ENCODE measurements around the gene NEU2. TPM values are rescaled to one million over a fixed set of nuclear protein-coding genes. Genes with fewer than 3 reads are reported as not detected.
A peak's percentile ranks its signal among the peaks of the same experiment; 100 is the strongest.

Gene NEU2
- total RNA-seq, 1 experiment from 2014 or later = not detected

- ChIA-PET POLR2A (ENCODE audit: unreplicated experiment) (no interaction called here), CTCF (interaction anchor here (0.8 to 0.9 kb wide), 2 partner anchors 25 to 49 kb away, joined by 3 to 7 read pairs; no protein-coding TSS in a partner anchor)
- no peaks in the 10 kb centered on the region for H3K9me2 ChIP-seq (ENCODE audit: insufficient read depth)
- BruUV-seq (replicated peaks) = no TSS peak
- H3K4me2 ChIP-seq = no peak overlapping the region
- H3K4me1 ChIP-seq (replicated peaks; ENCODE audit: insufficient read depth) = peaks cover 49% of the 10 kb centered on the region
- H2AFZ ChIP-seq = no peak overlapping the region
- no peak for DNase-seq
- H3K36me3 ChIP-seq (ENCODE audit: low read depth) = no peaks in the 10 kb centered on the region
- no peaks in the 10 kb centered on the region for H3K79me2 ChIP-seq (ENCODE audit: low read depth)
- no peaks in the 10 kb centered on the region for H3K27me3 ChIP-seq (ENCODE audit: insufficient read depth, low read depth)
- no peaks in the 10 kb centered on the region for H4K20me1 ChIP-seq (ENCODE audit: insufficient read depth)
- no peak for TF ChIP-seq EZH2 (IDR thresholded peaks at IDR 0.05; ENCODE audit: low read depth)
- TF ChIP-seq, protein P1, sequence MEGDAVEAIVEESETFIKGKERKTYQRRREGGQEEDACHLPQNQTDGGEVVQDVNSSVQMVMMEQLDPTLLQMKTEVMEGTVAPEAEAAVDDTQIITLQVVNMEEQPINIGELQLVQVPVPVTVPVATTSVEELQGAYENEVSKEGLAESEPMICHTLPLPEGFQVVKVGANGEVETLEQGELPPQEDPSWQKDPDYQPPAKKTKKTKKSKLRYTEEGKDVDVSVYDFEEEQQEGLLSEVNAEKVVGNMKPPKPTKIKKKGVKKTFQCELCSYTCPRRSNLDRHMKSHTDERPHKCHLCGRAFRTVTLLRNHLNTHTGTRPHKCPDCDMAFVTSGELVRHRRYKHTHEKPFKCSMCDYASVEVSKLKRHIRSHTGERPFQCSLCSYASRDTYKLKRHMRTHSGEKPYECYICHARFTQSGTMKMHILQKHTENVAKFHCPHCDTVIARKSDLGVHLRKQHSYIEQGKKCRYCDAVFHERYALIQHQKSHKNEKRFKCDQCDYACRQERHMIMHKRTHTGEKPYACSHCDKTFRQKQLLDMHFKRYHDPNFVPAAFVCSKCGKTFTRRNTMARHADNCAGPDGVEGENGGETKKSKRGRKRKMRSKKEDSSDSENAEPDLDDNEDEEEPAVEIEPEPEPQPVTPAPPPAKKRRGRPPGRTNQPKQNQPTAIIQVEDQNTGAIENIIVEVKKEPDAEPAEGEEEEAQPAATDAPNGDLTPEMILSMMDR (conservative IDR thresholded peaks at IDR 0.05) = no peak
- H3K27ac ChIP-seq = no peak overlapping the region
- H3K9me3 ChIP-seq (ENCODE audit: insufficient read depth, low read depth) = no peaks in the 10 kb centered on the region
- H3K4me3 ChIP-seq = no peak overlapping the region
- H3F3A ChIP-seq (ENCODE audit: insufficient read depth, low read depth) = peaks cover 51% of the 10 kb centered on the region
- intact Hi-C loops (cut with micrococcal nuclease; ENCODE audit: unreplicated experiment) = loop anchor here (5.0 kb wide), 1 partner anchor 127 kb away; no protein-coding TSS in a partner anchor
Measured at GRCh38 chr2:233029321-233029720, 3.2 kb upstream of the NEU2 start.

GRCh38 chr2:233031556-233032500, 644 bp upstream of the NEU2 start:
- ChIA-PET POLR2A (ENCODE audit: unreplicated experiment) (no interaction called here), CTCF (interaction anchor here (0.9 kb wide), 1 partner anchor 22 kb away, joined by 3 read pairs; no protein-coding TSS in a partner anchor)
- DNase-seq = no peak
- H3K9me2 ChIP-seq (ENCODE audit: insufficient read depth) = no peaks in the 10 kb centered on the region
- peak overlapping the region; percentile 86; the same call in 1 of the 2 replicates for H3K27ac ChIP-seq
- no peaks in the 10 kb centered on the region for H4K20me1 ChIP-seq (ENCODE audit: insufficient read depth)
- no peak overlapping the region for H3K4me3 ChIP-seq
- TF ChIP-seq, protein P1 (conservative IDR thresholded peaks at IDR 0.05) = no peak
- TF ChIP-seq EZH2 (IDR thresholded peaks at IDR 0.05; ENCODE audit: low read depth) = no peak
- H3K9me3 ChIP-seq (ENCODE audit: insufficient read depth, low read depth) = peaks cover 3% of the 10 kb centered on the region; the same call in 1 of the 2 replicates
- intact Hi-C loops (cut with micrococcal nuclease; ENCODE audit: unreplicated experiment) = no loop called here
- no peak overlapping the region for H2AFZ ChIP-seq
- no peaks in the 10 kb centered on the region for H3K36me3 ChIP-seq (ENCODE audit: low read depth)
- H3K79me2 ChIP-seq (ENCODE audit: low read depth) = no peaks in the 10 kb centered on the region
- H3F3A ChIP-seq (ENCODE audit: insufficient read depth, low read depth) = peaks cover 59% of the 10 kb centered on the region
- H3K4me1 ChIP-seq (replicated peaks; ENCODE audit: insufficient read depth) = peaks cover 54% of the 10 kb centered on the region
- no peaks in the 10 kb centered on the region for H3K27me3 ChIP-seq (ENCODE audit: insufficient read depth, low read depth)
- no peak overlapping the region for H3K4me2 ChIP-seq
- BruUV-seq (replicated peaks) = no TSS peak

DNA sequence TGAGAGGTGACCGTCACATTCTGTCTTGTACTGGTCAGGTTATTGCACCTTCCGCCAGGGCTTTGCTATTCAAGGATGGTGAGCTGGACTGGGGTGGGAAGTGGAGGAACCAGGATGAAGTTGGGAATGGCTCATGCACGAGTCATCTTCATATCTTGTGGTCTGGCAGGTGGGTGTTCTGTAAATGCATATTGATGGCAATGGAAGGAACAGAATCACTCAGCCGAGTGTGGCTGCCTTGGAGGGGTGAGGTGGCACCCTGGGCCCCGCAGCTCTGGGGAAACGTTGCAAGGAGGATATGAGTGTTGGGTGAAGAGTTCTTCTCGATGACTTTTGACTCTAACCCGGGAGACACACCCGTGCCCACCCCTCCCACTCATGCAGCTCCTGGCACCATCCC, 1.2 kb downstream of the NEU2 start:
- CTCF ChIA-PET = no interaction called here
- peak overlapping the region; percentile 32; the same call in 1 of the 2 replicates for H3K4me2 ChIP-seq
- POLR2A ChIA-PET (ENCODE audit: unreplicated experiment) = interaction anchor here (0.5 to 0.7 kb wide), 3 partner anchors 56 to 236 kb away, joined by 3 to 6 read pairs (median 6); no protein-coding TSS in a partner anchor

More for the DNA sequence above, 1.2 kb downstream of the NEU2 start:
- Histone ChIP-seq H3K79me2 (ENCODE audit: low read depth) (no peaks in the 10 kb centered on the region), H3K4me3 (no peak overlapping the region), H3F3A (ENCODE audit: insufficient read depth, low read depth) (peaks cover 60% of the 10 kb centered on the region), H3K9me3 (ENCODE audit: insufficient read depth, low read depth) (peaks cover 17% of the 10 kb centered on the region), H3K36me3 (ENCODE audit: low read depth) (no peaks in the 10 kb centered on the region), H3K9me2 (ENCODE audit: insufficient read depth) (no peaks in the 10 kb centered on the region), H2AFZ (0 out of 2 replicates have a peak overlapping the region, but pooled peaks have one; percentile 5), H3K4me1 (replicated peaks; ENCODE audit: insufficient read depth) (peaks cover 51% of the 10 kb centered on the region), H3K27me3 (ENCODE audit: insufficient read depth, low read depth) (no peaks in the 10 kb centered on the region), H4K20me1 (ENCODE audit: insufficient read depth) (no peaks in the 10 kb centered on the region), H3K27ac (peak overlapping the region; percentile 86)
- BruUV-seq (replicated peaks) = no TSS peak
- DNase-seq = peak; percentile 45 to 78
- intact Hi-C loops (cut with micrococcal nuclease; ENCODE audit: unreplicated experiment) = no loop called here
- TF ChIP-seq, protein P1 (conservative IDR thresholded peaks at IDR 0.05) = no peak
- no peak for TF ChIP-seq EZH2 (IDR thresholded peaks at IDR 0.05; ENCODE audit: low read depth)
